Stimulated activated CD4-positive, alpha-beta T cell treated with anti-CD3 and anti-CD28 coated beads, Interleukin-1b, Interleukin-23, amount 100 ng/mL, for 1 hour (primary cell): ENCODE data around the gene USP12.

ENCODE experiments used
- DNase-seq, 2 donors: peaks; one replicate each; pipeline ENCODE4 v3.0.0-alpha.2; 2020; ENCODE audit warnings: low read depth in 2 of 2

USP12 gene

GRCh38 chr13:27122036-27122435 lies 49.6 kb downstream of the USP12 start:
- no peak for DNase-seq

DNA sequence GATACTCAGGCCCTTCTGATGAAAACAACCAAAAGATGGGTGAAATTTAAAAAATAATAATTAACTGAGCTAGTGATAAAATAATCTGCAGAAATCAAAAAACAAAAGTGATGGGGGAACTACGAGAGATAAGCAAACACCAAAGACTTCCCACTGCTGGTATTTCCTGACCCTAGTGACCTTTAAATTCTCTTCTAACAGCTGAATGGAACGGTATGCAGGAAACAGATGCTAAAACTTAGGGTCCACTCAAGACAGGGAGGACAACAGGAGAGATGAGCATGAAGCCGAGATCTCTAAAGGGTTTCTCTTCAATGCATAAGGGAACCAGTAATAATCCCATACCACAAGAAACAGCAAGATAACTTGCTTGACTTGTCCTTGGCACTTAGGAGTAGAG lies 50.8 kb downstream of the USP12 start:
- no peak for DNase-seq

DNA sequence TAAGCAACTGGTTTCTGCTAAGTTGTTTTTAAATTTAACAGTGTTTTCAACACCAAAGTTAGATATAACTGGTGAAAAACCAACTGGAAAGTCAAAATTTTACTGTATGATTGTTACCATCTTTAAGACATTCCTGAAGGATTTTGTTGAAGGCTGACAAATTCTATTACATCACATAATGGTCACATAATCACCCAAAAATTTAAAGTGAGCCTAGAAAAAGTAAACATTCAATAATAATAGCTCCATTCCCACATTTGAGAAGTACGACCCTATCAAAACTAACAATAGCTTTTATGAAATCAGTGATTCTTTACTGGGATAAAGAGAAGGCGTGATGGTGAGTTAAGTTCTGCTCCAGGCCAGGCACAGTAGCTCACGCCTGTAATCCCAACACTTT lies 51.6 kb downstream of the USP12 start:
- no peak for DNase-seq

- no peak for DNase-seq
These were observed 53.1 kb downstream of the USP12 start for GRCh38 chr13:27118428-27119054.

GRCh38 chr13:27117952-27118351 lies 53.7 kb downstream of the USP12 start:
- DNase-seq, result no peak

- no peak for DNase-seq
These were observed 54.5 kb downstream of the USP12 start for GRCh38 chr13:27117158-27117557.

- DNase-seq, result no peak
These were observed 58.2 kb downstream of the USP12 start for GRCh38 chr13:27113436-27113835.

DNA sequence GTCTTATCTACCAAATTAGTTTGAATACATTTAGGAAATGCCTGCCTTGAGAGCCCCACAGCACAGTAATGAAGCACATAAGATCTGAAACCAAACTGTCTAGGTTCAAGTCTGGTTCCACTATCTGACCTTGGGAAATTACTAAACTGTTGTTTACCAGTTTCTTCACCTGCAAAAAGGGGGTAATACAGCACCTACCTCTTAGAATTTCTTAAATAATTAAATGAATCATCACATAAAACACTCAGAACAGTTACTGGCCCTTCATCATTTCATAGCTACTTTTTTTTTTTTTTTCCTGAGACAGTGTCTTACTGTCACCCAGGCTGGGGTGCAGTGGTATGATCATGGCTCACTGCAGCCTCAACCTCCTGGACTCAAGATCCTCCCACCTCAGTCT lies 59.6 kb downstream of the USP12 start:
- no peak for DNase-seq

- no peak for DNase-seq
These were observed 61.4 kb downstream of the USP12 start for GRCh38 chr13:27110056-27110746.

GRCh38 chr13:27106144-27106543 lies 65.5 kb downstream of the USP12 start:
- DNase-seq, result no peak

GRCh38 chr13:27104606-27105005 lies 67.0 kb downstream of the USP12 start:
- DNase-seq, result no peak

GRCh38 chr13:27101847-27102246 lies 69.8 kb downstream of the USP12 start:
- no peak for DNase-seq

DNA sequence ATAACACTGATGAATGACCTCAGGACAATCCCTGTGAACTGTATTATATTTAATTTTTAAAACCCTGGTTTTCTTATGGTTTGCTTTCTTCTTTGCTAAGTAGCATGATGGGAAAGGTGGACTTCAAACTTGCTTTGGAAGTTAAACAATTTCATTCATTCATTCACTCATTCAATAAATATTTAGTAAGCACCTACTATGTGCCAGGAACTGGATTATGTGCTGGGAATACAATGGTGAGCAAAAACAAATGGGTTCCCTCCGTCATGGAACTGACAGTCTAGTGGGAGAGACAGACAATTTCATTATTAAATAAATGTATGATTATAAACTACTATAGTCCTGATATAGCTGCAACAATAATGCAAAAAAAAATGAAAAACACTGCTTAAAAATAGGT lies 70.3 kb downstream of the USP12 start:
- no peak for DNase-seq

GRCh38 chr13:27097691-27098090 lies 73.9 kb downstream of the USP12 start:
- DNase-seq, result no peak

- no peak for DNase-seq
These were observed 80.2 kb downstream of the USP12 start for GRCh38 chr13:27091451-27091850.

GRCh38 chr13:27088619-27089018 lies 83.0 kb downstream of the USP12 start:
- no peak for DNase-seq

DNA sequence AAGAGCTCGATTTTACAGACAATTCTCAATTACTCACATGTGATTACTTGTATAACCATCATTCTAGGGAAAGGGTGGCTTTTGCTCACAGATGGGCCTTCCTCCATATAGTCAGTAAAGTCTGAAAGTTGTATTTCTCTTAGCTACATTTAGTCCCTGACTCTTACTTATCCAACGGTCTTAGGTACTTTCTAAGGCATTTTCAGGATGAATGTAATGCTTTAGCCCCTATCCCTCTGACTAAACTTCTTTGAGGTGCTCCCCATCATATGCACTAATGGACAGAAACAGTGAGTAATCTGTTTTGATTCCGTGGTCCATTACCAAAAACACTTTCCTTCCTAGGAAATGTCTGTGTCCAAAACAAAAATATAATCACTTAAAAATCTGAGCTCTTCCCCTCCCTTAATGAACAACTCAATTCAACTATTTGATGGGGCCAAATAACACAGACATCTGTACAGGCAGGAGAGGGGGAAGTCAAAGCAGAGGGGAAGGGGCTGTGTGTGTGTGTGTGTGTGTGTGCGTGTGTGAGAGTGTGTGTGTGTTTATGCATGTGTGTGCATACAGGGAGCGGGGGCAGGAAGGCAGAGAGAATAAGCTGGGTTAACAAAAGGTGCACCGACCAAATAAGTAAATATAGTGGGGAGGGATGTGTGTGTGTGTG lies 84.9 kb downstream of the USP12 start:
- DNase-seq, result no peak

DNA sequence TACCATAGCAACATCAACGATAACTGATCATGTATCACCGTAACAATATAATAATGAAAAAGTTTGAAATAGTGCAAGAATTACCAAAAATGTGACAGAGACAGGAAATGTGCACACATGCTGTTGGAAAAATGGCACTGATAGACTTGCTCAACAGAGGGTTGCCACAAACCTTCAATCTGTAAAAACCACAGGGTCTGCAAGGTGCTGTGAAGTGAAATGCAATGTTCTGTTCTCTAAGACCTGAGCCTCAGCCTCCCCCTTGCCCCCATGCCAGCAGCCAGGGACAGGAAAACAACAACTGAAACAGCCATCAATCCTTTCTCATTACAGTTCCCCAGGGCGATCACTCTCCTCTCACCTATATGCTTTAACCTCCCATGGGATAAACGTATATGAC lies 88.4 kb downstream of the USP12 start:
- DNase-seq, result no peak

GRCh38 chr13:27081893-27082679 lies 89.5 kb downstream of the USP12 start:
- DNase-seq, result no peak

DNA sequence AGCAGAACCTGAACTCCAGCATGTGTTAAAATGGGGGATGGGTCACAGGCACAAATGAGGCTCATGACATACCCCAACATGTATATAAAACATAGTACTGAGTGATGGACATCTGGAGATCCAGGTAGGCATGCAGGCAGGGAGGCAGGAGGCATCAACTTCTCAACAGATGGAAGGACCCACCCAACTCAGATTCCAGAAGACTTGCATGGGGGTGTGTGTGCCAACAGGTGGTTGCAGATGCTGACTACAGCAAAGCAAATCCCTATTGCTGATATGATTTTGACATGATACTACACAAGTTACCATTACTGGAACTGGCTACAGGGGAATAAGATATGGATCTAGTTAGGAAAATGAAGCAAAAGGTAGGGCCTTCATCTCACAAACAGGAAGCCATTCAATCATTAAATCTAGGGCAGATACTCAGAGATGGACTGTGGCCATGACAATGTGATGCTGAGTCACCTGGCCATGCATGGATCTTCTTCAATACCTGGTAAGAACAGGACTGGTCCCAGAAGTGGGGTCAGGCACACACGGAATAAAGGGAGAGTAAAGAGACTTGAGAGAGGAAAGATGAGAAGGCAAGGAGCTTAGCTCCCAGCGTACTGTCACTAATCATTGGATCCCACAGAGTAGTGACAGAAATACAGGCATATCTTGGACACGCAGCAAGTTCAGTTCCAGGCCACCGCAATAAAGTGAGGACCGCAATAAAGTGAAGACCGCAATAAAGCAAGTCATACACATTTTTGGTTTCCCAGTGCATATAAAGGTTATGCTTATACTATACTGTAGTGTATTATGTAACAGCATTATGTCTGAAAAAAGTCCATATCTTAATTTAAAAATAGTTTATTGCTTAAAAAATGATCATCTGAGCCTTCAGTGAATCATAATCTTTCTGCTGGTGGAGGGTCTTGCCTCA lies 91.3 kb downstream of the USP12 start:
- no peak for DNase-seq

GRCh38 chr13:27079421-27079958 lies 92.1 kb downstream of the USP12 start:
- no peak for DNase-seq
